Eye (tissue), 1 donor: ENCODE results near the gene CALHM1.
A peak's percentile ranks its signal among the peaks of the same experiment; 100 is the strongest.
"Not testable (repeated sequence)": the region's sequence is repeated elsewhere in the genome, so short reads cannot be mapped to it uniquely, and the experiment has no call there.

Source experiments
- DNase-seq: peaks from one replicate; pipeline ENCODE4 v3.0.0-alpha.2; 2015

Gene CALHM1, protein sequence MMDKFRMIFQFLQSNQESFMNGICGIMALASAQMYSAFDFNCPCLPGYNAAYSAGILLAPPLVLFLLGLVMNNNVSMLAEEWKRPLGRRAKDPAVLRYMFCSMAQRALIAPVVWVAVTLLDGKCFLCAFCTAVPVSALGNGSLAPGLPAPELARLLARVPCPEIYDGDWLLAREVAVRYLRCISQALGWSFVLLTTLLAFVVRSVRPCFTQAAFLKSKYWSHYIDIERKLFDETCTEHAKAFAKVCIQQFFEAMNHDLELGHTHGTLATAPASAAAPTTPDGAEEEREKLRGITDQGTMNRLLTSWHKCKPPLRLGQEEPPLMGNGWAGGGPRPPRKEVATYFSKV

DNA sequence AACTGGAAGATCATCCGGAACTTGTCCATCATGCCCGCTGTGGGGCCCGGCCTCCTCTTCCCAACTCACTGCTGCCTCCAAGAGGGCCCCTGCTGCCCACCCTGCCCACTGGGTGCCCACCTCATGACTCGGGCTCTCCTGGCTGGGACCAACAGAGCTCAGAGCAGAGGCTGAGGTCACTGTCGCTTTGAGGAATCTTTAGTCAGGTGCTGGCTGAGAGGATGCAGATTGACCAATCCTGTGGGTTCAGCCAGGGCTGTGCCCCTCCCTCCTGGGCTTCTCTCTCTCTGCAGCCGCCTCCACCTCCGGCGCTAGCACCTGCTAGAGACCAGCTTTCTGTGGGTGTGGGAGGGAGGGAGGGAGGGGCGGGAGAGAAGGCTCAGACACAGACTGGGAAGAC is at the start of gene CALHM1:
TSS of gene CALHM1 (minus strand) at position 181 of the 400 bp plus-strand sequence. CDS start at position 32, 149 bp downstream.
- no peak for DNase-seq

- DNase-seq: no peak
Measured at GRCh38 chr10:103507235-103508191, 48.8 kb upstream of the CALHM1 start.

- no peak for DNase-seq
Measured at GRCh38 chr10:103506061-103506460, 47.4 kb upstream of the CALHM1 start.

GRCh38 chr10:103504181-103504783 is 45.6 kb upstream of the CALHM1 start:
- DNase-seq: no peak

GRCh38 chr10:103503777-103504176 is 45.1 kb upstream of the CALHM1 start:
- not testable (repeated sequence) for DNase-seq

GRCh38 chr10:103502849-103503660 is 44.4 kb upstream of the CALHM1 start:
- peak; percentile 63 for DNase-seq

DNA sequence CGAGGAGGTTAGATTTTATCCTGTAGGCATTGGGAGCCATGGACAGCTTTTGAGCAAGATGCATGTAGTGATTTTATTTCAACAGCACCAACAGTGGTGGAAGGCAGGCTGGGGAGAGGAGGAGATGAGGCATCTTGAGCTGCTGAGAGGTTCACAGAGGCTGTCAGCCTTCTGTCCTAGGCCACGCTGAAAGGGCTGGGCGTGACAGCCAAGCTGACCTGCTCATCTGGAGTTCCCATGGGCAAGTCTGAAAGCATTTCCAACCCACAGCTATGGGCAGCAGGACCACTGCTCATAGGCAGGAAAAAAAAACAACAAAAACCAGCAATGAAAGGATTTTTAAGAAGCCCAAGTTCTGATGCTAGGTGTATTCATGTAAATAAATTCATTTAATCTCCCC is 42.5 kb upstream of the CALHM1 start:
- no peak for DNase-seq

GRCh38 chr10:103500481-103500880 is 41.8 kb upstream of the CALHM1 start:
- DNase-seq: no peak

DNA sequence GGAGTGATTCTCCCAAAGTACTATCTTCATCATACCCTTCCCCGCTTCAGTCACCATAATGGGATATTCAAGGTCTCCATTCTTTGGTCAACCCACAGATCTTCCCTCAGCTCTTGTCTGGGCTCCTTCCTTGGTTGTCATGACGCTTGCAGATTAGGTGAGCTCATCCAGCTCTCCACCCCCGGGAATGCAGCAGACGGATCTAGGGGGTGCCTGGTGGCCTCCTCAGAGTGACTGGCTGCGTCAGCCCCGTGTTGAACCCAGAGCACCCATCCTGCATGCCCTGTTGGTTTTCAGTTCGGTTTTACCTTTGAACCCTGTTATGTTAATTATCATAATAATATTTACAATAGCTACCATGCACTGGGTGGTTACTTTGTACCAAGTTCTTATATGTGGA is 41.2 kb upstream of the CALHM1 start:
- DNase-seq: no peak

DNA sequence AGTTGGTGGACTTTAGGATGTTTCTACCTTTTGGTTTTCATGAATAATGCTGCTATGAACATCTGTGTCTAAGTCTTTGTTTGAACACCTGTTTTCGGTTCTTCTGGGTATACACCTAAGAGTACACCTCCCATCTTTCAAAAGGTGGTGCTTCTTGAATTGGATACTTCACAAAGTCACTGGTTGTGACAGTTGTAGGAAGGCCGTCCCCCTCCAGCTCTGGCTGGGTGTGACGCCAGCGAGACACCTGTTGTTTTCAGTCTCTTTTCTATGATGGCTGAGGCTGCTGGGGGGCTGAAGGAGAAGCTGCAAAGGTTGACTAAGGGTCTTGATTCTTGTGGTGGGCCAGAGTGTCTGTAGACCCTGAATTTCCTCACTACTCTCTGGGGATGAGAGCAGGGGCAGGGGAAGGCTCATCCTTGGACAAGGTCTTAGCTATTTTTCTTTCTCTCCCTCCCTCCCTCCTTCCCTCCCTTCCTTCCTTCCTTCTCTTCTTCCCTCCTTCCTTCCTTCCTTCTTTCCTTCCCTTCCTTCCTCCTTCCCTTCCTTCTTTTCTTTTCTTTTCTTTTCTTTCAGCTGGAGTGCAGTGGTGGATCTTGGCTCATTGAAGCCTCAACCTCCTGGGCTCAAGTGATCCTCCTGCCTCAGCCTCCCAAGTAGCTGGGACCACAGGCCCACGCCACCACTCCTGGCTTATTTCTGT is 40.4 kb upstream of the CALHM1 start:
- DNase-seq: no peak

DNA sequence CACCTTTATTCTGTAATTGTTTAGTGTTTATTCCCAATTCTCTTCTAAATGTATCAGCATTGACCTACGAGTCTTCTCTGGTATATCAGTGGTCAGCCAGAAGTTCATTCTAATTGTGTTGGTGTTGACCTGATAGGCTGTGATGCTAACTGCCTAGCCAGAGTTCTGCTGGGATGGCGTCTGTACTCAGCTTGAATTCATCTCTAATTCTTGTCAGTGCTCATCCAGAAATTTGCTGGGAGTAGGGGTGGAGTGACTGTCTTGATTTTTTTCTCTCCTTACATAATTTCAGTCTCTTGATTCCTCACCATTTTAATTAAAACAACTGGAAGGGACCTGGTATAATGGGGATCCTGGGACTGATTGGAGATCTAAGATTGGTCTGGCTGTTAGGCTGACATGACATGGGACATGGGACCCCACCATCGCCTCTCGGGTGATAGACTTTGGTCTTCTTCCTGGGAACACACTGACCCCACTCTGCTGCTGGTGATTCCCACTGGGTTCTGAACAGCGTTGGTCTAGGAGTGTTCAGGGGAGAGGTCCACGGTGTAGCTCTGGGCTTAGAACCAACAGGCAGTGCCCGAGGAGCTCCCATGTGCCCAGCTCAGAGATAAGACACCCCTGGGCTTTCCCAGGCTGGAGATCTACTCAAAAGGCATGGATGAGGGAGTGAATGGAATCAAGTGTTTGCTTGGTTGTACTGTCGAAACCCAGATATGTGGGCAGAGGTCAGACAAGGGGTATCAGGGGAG is 38.6 kb upstream of the CALHM1 start:
- no peak for DNase-seq

GRCh38 chr10:103495321-103495720 is 36.6 kb upstream of the CALHM1 start:
- no peak for DNase-seq

DNA sequence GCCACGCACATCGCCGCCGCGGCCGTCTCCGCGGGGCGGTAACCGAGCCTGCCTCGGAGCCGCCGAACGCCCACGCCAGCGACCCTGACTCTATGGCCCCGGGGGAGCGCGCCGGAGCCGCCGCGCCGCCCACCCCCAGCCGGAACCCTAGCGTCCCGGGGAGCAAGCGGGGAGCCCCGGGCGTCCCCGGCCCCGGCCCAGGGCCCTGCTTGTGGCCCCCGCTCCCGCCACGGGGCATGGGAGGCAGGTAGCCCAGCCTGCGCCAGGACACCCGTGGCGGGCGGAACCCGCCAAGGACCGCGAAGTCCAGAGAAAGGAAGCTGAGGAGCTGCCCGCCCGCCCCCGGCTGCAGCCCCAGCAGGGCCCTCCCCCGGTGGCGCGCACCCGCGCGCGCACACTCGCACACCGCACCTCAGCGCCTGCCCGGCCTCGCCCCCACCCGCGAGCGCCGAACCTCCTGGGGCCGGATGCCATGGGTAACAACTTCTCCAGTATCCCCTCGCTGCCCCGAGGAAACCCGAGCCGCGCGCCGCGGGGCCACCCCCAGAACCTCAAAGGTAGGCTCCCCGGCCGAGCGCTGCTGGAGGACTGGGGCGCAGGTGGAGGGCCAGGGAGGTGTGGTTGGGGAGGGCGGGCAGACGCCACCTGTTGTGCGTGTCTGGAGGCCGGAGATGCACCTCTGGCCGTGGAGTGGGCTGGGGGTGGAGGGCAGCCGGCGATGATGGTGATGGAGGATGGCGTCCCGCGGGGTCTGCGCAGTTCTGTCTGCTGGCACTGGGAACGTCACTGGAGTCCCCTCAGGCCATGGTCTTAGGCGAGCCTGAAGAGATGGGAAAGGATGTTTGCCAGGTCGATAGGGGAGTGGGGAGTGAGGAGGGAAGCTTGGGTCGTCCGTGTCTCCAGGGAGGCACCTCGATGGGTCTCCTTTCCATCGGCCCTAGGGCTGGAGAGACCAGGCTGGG is 35.5 kb upstream of the CALHM1 start:
- peak; percentile 60 for DNase-seq

- peak; percentile 85 for DNase-seq
Measured at GRCh38 chr10:103493362-103493915, 34.7 kb upstream of the CALHM1 start, which contains the start of gene NEURL1. Gene NEURL1, plus strand, starts transcription at chr10:103493705. Its CDS starts 683 bp downstream, at chr10:103494388.

DNA sequence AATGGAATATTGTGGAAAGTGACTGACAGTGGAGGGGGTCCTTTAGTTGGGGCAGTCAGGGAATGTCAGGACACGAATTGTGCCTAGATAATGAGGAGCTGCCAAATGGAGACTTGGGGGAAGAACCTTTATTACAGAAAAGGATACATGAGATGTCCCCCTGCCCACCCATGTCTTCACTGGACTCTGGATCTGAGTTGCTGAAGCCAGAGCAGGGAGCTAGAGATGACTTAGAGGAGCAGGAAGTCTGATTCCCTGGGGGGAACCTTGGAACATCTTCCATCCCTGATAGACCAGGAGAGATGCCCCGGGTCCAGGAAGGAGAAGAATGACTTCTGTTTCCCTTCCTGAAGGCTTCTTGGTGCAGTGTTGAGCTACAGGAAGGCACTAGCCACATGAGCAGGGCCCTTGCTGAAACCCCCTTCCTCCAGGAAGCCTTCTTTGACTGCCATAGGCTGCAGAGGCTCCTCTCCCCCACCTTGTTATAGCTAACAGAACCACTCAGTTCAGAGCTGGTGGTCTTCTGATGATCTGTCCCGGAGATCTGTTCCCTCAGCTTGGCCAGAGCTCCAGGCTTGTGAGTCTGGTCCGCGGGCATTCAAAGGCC is 34.1 kb upstream of the CALHM1 start:
- DNase-seq: no peak

GRCh38 chr10:103491729-103492364 is 33.1 kb upstream of the CALHM1 start:
- DNase-seq: peak; percentile 76

DNA sequence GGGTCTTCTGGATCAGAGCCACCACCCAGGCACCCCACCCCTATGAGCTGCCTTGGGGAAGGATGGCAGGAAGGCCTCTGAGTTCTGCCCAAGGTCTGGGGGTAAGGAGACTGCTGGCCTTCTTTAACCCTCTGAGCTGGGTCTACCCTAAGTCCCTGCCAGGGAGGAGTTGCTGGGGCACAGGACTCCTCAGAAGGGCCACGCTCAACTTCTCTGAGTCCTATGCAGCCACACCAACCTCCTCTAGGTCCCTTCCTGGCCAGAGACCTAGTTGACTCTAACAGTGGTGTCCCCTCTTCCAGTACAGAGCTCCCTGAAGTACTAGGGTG is 32.2 kb upstream of the CALHM1 start:
- no peak for DNase-seq

- DNase-seq: no peak
Measured at GRCh38 chr10:103487410-103487708, 28.7 kb upstream of the CALHM1 start.
